HCT116 (cell line): ENCODE data around the gene USP48. TPM values are rescaled to one million over a fixed set of nuclear protein-coding genes. Genes with fewer than 3 reads are reported as not detected.

Experiments used
- ATAC-seq: fragments of 200-7000 bp; cut with Tn5 transposase; 2 replicates; pipeline ENCODE4 v1.9.1; 2020; ENCODE audit warnings: mild to moderate bottlenecking, moderate library complexity
- BruUV-seq: library from RNA; stranded (reverse); fragments of 400-500 nt; replicated peaks from 2 replicates; lab custom pipeline; 2021; lab: Mats Ljungman, UMichigan
- CTCF ChIA-PET: fragments of 300-600 bp; sonication (Branson Sonifier 250); formaldehyde crosslinking; loops from one replicate; lab custom pipeline; 2021; ENCODE audit warnings: antibody characterized with exemption; lab: Charles Lee
- POLR2A ChIA-PET: fragments of 300-600, 350-600 bp; sonication (Branson Sonifier 250); formaldehyde crosslinking; loops from one replicate; lab custom pipeline; 2021; ENCODE audit warnings: antibody characterized with exemption; lab: Charles Lee
- RAD21 ChIA-PET, 2 experiments: fragments of 300-600 bp; sonication (Branson Sonifier 250); formaldehyde crosslinking; loops; one replicate each; lab custom pipeline; 2023; ENCODE audit warnings: low total read pairs in 2 of 2; ENCODE audit not compliant: uncharacterized antibody in 2 of 2, unreplicated experiment in 2 of 2, low non-redundant PET in 1 of 2; lab: Charles Lee
- DNase-seq: peaks from one replicate; pipeline ENCODE4 v3.0.0-alpha.2; 2010; ENCODE audit warnings: low read depth, low spot score
- H2AFZ ChIP-seq: fragments of 200-600 bp; shearing (Covaris generic), sonication (generic); 2 replicates; pipeline ENCODE4 v1.6.1; 2017; ENCODE audit warnings: low read depth, mixed run types, mixed read lengths, antibody characterized with exemption, low read length; ENCODE audit not compliant: poor library complexity, severe bottlenecking
- H3K27ac ChIP-seq: 2 replicates; pipeline ENCODE4 v1.5.1; 2012; ENCODE audit warnings: low read depth, low read length
- H3K27me3 ChIP-seq: fragments of 200-600 bp; sonication (generic); 2 replicates; pipeline ENCODE4 v1.6.1; 2016; ENCODE audit warnings: mixed run types, low read length, mixed read lengths; ENCODE audit not compliant: insufficient read depth
- H3K36me3 ChIP-seq, 2 experiments: fragments of 200-500 bp in 1 of 2; fragments of 200-600 bp in 1 of 2; sonication (Bioruptor generic) in 1 of 2; sonication (generic) in 1 of 2; 2 replicates each; pipeline versions ENCODE4 v1.5.1 to v1.6.1; 2014 to 2016; ENCODE audit warnings: low read length in 2 of 2, inconsistent platforms in 1 of 2, mixed read lengths in 1 of 2, mixed run types in 1 of 2; ENCODE audit not compliant: insufficient read depth in 2 of 2, control insufficient read depth in 1 of 2
- H3K4me1 ChIP-seq, 2 experiments: fragments of 200-600 bp in 1 of 2; sonication (generic) in 1 of 2; 2 replicates each; pipeline versions ENCODE4 v1.5.1 to v1.6.1; 2012 to 2017; ENCODE audit warnings: low read length in 2 of 2, inconsistent platforms in 1 of 2, mild to moderate bottlenecking in 1 of 2, mixed read lengths in 1 of 2, mixed run types in 1 of 2, moderate library complexity in 1 of 2; ENCODE audit not compliant: insufficient read depth in 2 of 2, control insufficient read depth in 1 of 2
- H3K4me2 ChIP-seq: fragments of 200-600 bp; sonication (generic); 2 replicates; pipeline ENCODE4 v1.6.1; 2017; ENCODE audit warnings: mixed run types, low read length, mixed read lengths
- H3K4me3 ChIP-seq, 2 experiments: fragments of 200-600 bp in 1 of 2; sonication (generic) in 1 of 2; replicated peaks in 1 of 2; 2 replicates each; pipeline ENCODE4 v1.5.1; 2011 to 2016; ENCODE audit warnings: low read length in 2 of 2, control low read depth in 1 of 2, low read depth in 1 of 2, mild to moderate bottlenecking in 1 of 2, mixed read lengths in 1 of 2, mixed run types in 1 of 2
- H3K79me2 ChIP-seq: fragments of 200-600 bp; sonication (generic); 2 replicates; pipeline ENCODE4 v1.6.1; 2017; ENCODE audit warnings: mild to moderate bottlenecking, mixed run types, low read length, moderate library complexity, mixed read lengths; ENCODE audit not compliant: insufficient read depth
- H3K9ac ChIP-seq: fragments of 200-600 bp; sonication (generic); 2 replicates; pipeline ENCODE4 v1.6.1; 2016; ENCODE audit warnings: low read length, mixed read lengths
- H3K9me2 ChIP-seq: fragments of 200-600 bp; sonication (generic), shearing (Covaris generic); 2 replicates; pipeline ENCODE4 v1.6.1; 2017; ENCODE audit warnings: mixed run types, mild to moderate bottlenecking, moderate library complexity; ENCODE audit not compliant: insufficient read depth
- H3K9me3 ChIP-seq, 2 experiments: fragments of 200-500 bp in 1 of 2; fragments of 200-600 bp in 1 of 2; sonication (Bioruptor generic) in 1 of 2; sonication (generic) in 1 of 2; 2 replicates each; pipeline ENCODE4 v1.6.1; 2014 to 2017; ENCODE audit warnings: low read length in 2 of 2, mixed read lengths in 2 of 2, inconsistent platforms in 1 of 2, low read depth in 1 of 2, mild to moderate bottlenecking in 1 of 2, mixed run types in 1 of 2, moderate library complexity in 1 of 2; ENCODE audit not compliant: control insufficient read depth in 1 of 2, insufficient read depth in 1 of 2
- H4K20me1 ChIP-seq: fragments of 200-600 bp; sonication (generic), shearing (Covaris generic); 2 replicates; pipeline ENCODE4 v1.6.1; 2017; ENCODE audit warnings: mixed run types, mild to moderate bottlenecking, moderate library complexity; ENCODE audit not compliant: insufficient read depth
- CBX3 ChIP-seq: IDR thresholded peaks from 2 replicates; pipeline ENCODE4 v1.6.1; 2012; ENCODE audit warnings: low read depth
- ELF1 ChIP-seq: IDR thresholded peaks from 2 replicates; pipeline ENCODE4 v1.6.1; 2012; ENCODE audit warnings: low read depth, borderline replicate concordance
- EZH2 ChIP-seq: fragments of 200-600 bp; sonication (generic); IDR thresholded peaks from 2 replicates; pipeline ENCODE4 v1.6.1; 2017; ENCODE audit warnings: antibody characterized with exemption, mixed run types
- EZH2phosphoT487 ChIP-seq: fragments of 200-600 bp; IDR thresholded peaks from 2 replicates; pipeline ENCODE4 v1.6.1; 2018; ENCODE audit warnings: antibody characterized with exemption, borderline replicate concordance
- FOSL1 ChIP-seq: IDR thresholded peaks from 2 replicates; pipeline ENCODE4 v1.6.1; 2012; ENCODE audit warnings: low read depth
- JUND ChIP-seq: IDR thresholded peaks from 2 replicates; pipeline ENCODE4 v1.6.1; 2012
- POLR2A ChIP-seq: IDR thresholded peaks from 2 replicates; pipeline ENCODE4 v1.7.0; 2011; ENCODE audit warnings: borderline replicate concordance; ENCODE audit not compliant: insufficient read depth, insufficient read length; ENCODE audit errors: extremely low read depth
- RAD21 ChIP-seq: IDR thresholded peaks from 2 replicates; pipeline ENCODE4 v1.6.1; 2012; ENCODE audit warnings: low read depth, mild to moderate bottlenecking
- SIN3A ChIP-seq: IDR thresholded peaks from 2 replicates; pipeline ENCODE4 v1.6.1; 2012; ENCODE audit warnings: low read depth
- TCF7L2 ChIP-seq: IDR thresholded peaks from 2 replicates; pipeline ENCODE4 v1.7.0; 2011; ENCODE audit warnings: borderline replicate concordance, inconsistent platforms; ENCODE audit not compliant: insufficient read depth, insufficient read length; ENCODE audit errors: extremely low read depth
- ZFX ChIP-seq: fragments of 450-650 bp; IDR thresholded peaks from 2 replicates; pipeline ENCODE4 v1.6.1; 2017
- ZNF274 ChIP-seq: fragments of 200-500 bp; sonication (Bioruptor generic); IDR thresholded peaks from 2 replicates; pipeline ENCODE4 v1.6.1; 2014; ENCODE audit warnings: mild to moderate bottlenecking, low read depth, low read length, inconsistent platforms
- intact Hi-C: fragments of 100-400 bp; cut with micrococcal nuclease; formaldehyde crosslinking; loops from 2 replicates; pipeline ENCODE4 v1.10.0; 2022
- total RNA-seq: library from RNA; stranded (reverse); gene quantifications from one replicate; pipeline ENCODE4 v1.2.1, GENCODE V29; 2021; ENCODE audit not compliant: unreplicated experiment
- TF ChIP-seq, protein P1 (sequence below): IDR thresholded peaks from 2 replicates; pipeline ENCODE4 v1.6.1; 2011; ENCODE audit warnings: mild to moderate bottlenecking, low read length, moderate library complexity; ENCODE audit not compliant: insufficient replicate concordance; ENCODE audit errors: extremely low read depth
- TF ChIP-seq, protein P2 (sequence below): IDR thresholded peaks from 2 replicates; pipeline ENCODE4 v1.6.1; 2012; ENCODE audit warnings: low read depth

Gene USP48
- total RNA-seq, 1 experiment from 2014 or later = 54.8 TPM

DNA sequence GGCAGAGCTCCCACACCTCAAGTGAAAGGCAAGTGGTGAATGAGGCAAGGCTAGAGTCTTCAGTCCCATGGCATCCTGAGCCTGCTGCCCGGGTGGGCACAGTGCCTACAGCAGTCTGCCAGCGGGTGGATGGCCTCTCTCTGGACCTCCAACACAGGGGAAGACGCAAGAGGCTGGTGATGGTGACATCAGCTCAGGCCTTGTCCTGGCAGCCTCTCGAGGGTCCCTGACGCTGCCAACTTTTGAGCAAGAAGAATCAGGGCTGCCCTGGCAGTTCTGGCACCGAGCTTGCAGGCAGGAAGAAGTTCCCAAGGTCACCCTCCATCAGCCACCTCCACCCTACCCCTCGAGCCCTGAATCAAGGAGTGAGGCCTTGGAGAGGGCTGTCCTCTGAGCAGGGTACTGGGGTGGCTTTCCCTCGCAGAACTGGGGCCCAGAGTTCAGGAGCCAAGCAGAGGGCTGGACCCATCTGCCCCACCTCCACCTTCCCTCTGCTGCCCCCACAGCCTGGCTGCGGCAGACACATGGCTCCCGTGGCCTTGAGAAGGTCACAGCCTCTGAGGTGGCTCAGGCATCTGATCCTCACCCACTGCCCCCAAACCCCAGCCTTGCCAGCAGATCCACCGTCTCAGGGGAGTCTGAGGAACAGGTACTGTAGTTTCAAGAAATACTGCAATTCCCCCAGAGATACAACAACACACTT lies 119.5 kb downstream of the USP48 start:
- no peaks in the 10 kb centered on the region for H3K9me2 ChIP-seq
- no peak overlapping the region for H2AFZ ChIP-seq
- H3K4me1 ChIP-seq = peaks cover 2 to 13% of the 10 kb centered on the region in 2 experiments; a peak in 2 of 4 replicates
- H3K9ac ChIP-seq = no peak overlapping the region
- H4K20me1 ChIP-seq = no peaks in the 10 kb centered on the region
- ATAC-seq = no peak
- intact Hi-C loops = no loop called here
- CTCF ChIA-PET = interaction anchor here (1.1 kb wide), 1 partner anchor 293 kb away, joined by 3 read pairs; no protein-coding TSS in a partner anchor
- POLR2A ChIA-PET = no interaction called here
- H3K4me3 ChIP-seq = no peak overlapping the region
- RAD21 ChIA-PET = no interaction called here
- no peaks in the 10 kb centered on the region for H3K79me2 ChIP-seq
- no TSS peak for BruUV-seq
- no peak for DNase-seq
- no peaks in the 10 kb centered on the region for H3K9me3 ChIP-seq
- H3K27ac ChIP-seq = no peak overlapping the region
- no peaks in the 10 kb centered on the region for H3K27me3 ChIP-seq
- H3K36me3 ChIP-seq = no peaks in the 10 kb centered on the region
- no peak overlapping the region for H3K4me2 ChIP-seq
- TF ChIP-seq ZNF274 (no peak), EZH2phosphoT487 (no peak), FOSL1 (no peak), JUND (no peak), SIN3A (no peak), POLR2A (no peak), EZH2 (no peak), CBX3 (no peak), TCF7L2 (no peak), ELF1 (no peak), RAD21 (no peak), ZFX (no peak)
- TF ChIP-seq, protein P1, sequence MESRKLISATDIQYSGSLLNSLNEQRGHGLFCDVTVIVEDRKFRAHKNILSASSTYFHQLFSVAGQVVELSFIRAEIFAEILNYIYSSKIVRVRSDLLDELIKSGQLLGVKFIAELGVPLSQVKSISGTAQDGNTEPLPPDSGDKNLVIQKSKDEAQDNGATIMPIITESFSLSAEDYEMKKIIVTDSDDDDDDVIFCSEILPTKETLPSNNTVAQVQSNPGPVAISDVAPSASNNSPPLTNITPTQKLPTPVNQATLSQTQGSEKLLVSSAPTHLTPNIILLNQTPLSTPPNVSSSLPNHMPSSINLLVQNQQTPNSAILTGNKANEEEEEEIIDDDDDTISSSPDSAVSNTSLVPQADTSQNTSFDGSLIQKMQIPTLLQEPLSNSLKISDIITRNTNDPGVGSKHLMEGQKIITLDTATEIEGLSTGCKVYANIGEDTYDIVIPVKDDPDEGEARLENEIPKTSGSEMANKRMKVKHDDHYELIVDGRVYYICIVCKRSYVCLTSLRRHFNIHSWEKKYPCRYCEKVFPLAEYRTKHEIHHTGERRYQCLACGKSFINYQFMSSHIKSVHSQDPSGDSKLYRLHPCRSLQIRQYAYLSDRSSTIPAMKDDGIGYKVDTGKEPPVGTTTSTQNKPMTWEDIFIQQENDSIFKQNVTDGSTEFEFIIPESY = no peak
- TF ChIP-seq, protein P2, sequence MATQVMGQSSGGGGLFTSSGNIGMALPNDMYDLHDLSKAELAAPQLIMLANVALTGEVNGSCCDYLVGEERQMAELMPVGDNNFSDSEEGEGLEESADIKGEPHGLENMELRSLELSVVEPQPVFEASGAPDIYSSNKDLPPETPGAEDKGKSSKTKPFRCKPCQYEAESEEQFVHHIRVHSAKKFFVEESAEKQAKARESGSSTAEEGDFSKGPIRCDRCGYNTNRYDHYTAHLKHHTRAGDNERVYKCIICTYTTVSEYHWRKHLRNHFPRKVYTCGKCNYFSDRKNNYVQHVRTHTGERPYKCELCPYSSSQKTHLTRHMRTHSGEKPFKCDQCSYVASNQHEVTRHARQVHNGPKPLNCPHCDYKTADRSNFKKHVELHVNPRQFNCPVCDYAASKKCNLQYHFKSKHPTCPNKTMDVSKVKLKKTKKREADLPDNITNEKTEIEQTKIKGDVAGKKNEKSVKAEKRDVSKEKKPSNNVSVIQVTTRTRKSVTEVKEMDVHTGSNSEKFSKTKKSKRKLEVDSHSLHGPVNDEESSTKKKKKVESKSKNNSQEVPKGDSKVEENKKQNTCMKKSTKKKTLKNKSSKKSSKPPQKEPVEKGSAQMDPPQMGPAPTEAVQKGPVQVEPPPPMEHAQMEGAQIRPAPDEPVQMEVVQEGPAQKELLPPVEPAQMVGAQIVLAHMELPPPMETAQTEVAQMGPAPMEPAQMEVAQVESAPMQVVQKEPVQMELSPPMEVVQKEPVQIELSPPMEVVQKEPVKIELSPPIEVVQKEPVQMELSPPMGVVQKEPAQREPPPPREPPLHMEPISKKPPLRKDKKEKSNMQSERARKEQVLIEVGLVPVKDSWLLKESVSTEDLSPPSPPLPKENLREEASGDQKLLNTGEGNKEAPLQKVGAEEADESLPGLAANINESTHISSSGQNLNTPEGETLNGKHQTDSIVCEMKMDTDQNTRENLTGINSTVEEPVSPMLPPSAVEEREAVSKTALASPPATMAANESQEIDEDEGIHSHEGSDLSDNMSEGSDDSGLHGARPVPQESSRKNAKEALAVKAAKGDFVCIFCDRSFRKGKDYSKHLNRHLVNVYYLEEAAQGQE = no peak
